B cell (primary cell): ENCODE measurements around the gene ZNF776. TPM values are rescaled to one million over a fixed set of nuclear protein-coding genes. Genes with fewer than 3 reads are reported as not detected.

ENCODE experiments used
- ATAC-seq: fragments of 200-7000 bp; cut with Tn5 transposase; one replicate; pipeline ENCODE4 v1.10.0; 2021; ENCODE audit warnings: low read depth, mild to moderate bottlenecking, moderate number of reproducible peaks, moderate library complexity
- CTCF ChIA-PET: fragments of 350-600 bp; sonication (Branson Sonifier 250); formaldehyde crosslinking; loops from one replicate; lab custom pipeline; 2021; ENCODE audit warnings: antibody characterized with exemption, inconsistent platforms; lab: Charles Lee
- POLR2A ChIA-PET: fragments of 350-600 bp; sonication (Branson Sonifier 250); formaldehyde crosslinking; loops from one replicate; lab custom pipeline; 2021; ENCODE audit warnings: antibody characterized with exemption; lab: Charles Lee
- DNase-seq: peaks from one replicate; pipeline ENCODE4 v3.0.0; 2013
- H2AFZ ChIP-seq: 2 replicates; pipeline ENCODE4 v1.6.1; 2012; ENCODE audit warnings: mild to moderate bottlenecking, low read depth, low read length; ENCODE audit not compliant: insufficient read depth, poor library complexity, severe bottlenecking
- H3K27ac ChIP-seq, 2 donors: 1 replicate in 1 of 2; 2 replicates in 1 of 2; pipeline ENCODE4 v1.5.1; 2012 to 2013; ENCODE audit warnings: low read length in 2 of 2, mild to moderate bottlenecking in 2 of 2, moderate library complexity in 1 of 2
- H3K27me3 ChIP-seq, 4 experiments: fragments of 200-600 bp in 1 of 4; sonication (generic) in 1 of 4; replicated peaks in 1 of 4; 1 replicate in 2 of 4; 2 replicates in 2 of 4; pipeline versions ENCODE4 v1.6.1 to v1.7.0; 2013 to 2016; ENCODE audit warnings: low read length in 3 of 4, mild to moderate bottlenecking in 2 of 4, mixed read lengths in 1 of 4, moderate library complexity in 1 of 4; ENCODE audit not compliant: insufficient read depth in 4 of 4, control insufficient read depth in 3 of 4; ENCODE audit errors: control extremely low read depth in 1 of 4
- H3K36me3 ChIP-seq, 2 experiments: replicated peaks in 1 of 2; 1 replicate in 1 of 2; 2 replicates in 1 of 2; pipeline versions ENCODE4 v1.6.1 to v1.7.1; 2013; ENCODE audit warnings: low read length in 1 of 2; ENCODE audit not compliant: insufficient read depth in 2 of 2, control insufficient read depth in 1 of 2; ENCODE audit errors: control extremely low read depth in 1 of 2, extremely low read depth in 1 of 2
- H3K4me1 ChIP-seq, 2 donors: fragments of 200-600 bp in 1 of 2; sonication (generic) in 1 of 2; 1 replicate in 1 of 2; 2 replicates in 1 of 2; pipeline versions ENCODE4 v1.5.1 to v1.6.1; 2013 to 2017; ENCODE audit warnings: low read length in 2 of 2; ENCODE audit not compliant: control insufficient read depth in 2 of 2, insufficient read depth in 2 of 2
- H3K4me2 ChIP-seq: replicated peaks from 2 replicates; pipeline ENCODE3; 2012; ENCODE audit warnings: mild to moderate bottlenecking, low read depth, low read length; ENCODE audit not compliant: poor library complexity, severe bottlenecking
- H3K4me3 ChIP-seq, 5 experiments: fragments of 200-600 bp in 1 of 5; sonication (generic) in 1 of 5; 1 replicate in 3 of 5; 2 replicates in 2 of 5; pipeline versions ENCODE4 v1.5.1 to v1.7.0; 2011 to 2016; ENCODE audit warnings: low read length in 4 of 5, mild to moderate bottlenecking in 4 of 5, low read depth in 2 of 5, control low read depth in 1 of 5, moderate library complexity in 1 of 5; ENCODE audit not compliant: insufficient read depth in 1 of 5; ENCODE audit errors: control extremely low read depth in 1 of 5, extremely low read depth in 1 of 5
- H3K79me2 ChIP-seq: fragments of 200-600 bp; sonication (generic); one replicate; pipeline ENCODE4 v1.6.0; 2016; ENCODE audit warnings: low read length; ENCODE audit not compliant: control insufficient read depth, insufficient read depth
- H3K9ac ChIP-seq: fragments of 200-600 bp; sonication (generic); 2 replicates; pipeline ENCODE4 v1.6.1; 2017; ENCODE audit warnings: mild to moderate bottlenecking, low read length, moderate library complexity
- H3K9me3 ChIP-seq, 3 donors: one replicate each; pipeline versions ENCODE4 v1.6.1 to v1.7.1; 2013; ENCODE audit warnings: low read length in 2 of 3; ENCODE audit not compliant: control insufficient read depth in 2 of 3, insufficient read depth in 1 of 3; ENCODE audit errors: control extremely low read depth in 1 of 3
- H4K20me1 ChIP-seq: 2 replicates; pipeline ENCODE4 v1.6.0; 2012; ENCODE audit warnings: mild to moderate bottlenecking, low read length; ENCODE audit not compliant: insufficient read depth, control insufficient read depth, poor library complexity, severe bottlenecking
- H3K27ac Mint-ChIP-seq: one replicate; pipeline ENCODE4 v1.8.0; 2021; ENCODE audit warnings: mixed read lengths
- H3K27me3 Mint-ChIP-seq: one replicate; pipeline ENCODE4 v1.8.0; 2021; ENCODE audit warnings: mixed read lengths
- H3K4me1 Mint-ChIP-seq: one replicate; pipeline ENCODE4 v1.8.0; 2021; ENCODE audit warnings: mixed read lengths
- H3K4me3 Mint-ChIP-seq: one replicate; pipeline ENCODE4 v1.8.0; 2021; ENCODE audit warnings: mixed read lengths
- H3K9me3 Mint-ChIP-seq: one replicate; pipeline ENCODE4 v1.8.0; 2022; ENCODE audit warnings: mixed read lengths; ENCODE audit not compliant: insufficient read depth
- CTCF ChIP-seq: fragments of 200-600 bp; IDR thresholded peaks from one replicate; pipeline ENCODE4 v1.8.0; 2022; ENCODE audit warnings: antibody characterized with exemption, mild to moderate bottlenecking
- EZH2 ChIP-seq: IDR thresholded peaks from 2 replicates; pipeline ENCODE4 v1.6.1; 2012; ENCODE audit warnings: borderline replicate concordance, low read depth, mild to moderate bottlenecking, moderate library complexity, low read length; ENCODE audit not compliant: insufficient read depth, poor library complexity, severe bottlenecking
- WGBS: methylation state at CpG from one replicate; pipeline ENCODE4 v1.1.5; 2013; ENCODE audit warnings: missing lambda C conversion rate; ENCODE audit not compliant: insufficient coverage; 5-methylcytosine and 5-hydroxymethylcytosine counted together
- intact Hi-C: fragments of 100-400 bp; cut with micrococcal nuclease; formaldehyde crosslinking; loops from one replicate; pipeline ENCODE4 v1.10.0; 2022
- polyA plus RNA-seq: library from polyadenylated mRNA; depleted of rRNA; stranded (reverse); fragments of >200 nt; gene quantifications from 2 replicates; pipeline ENCODE4 v1.2.3, GENCODE V29; 2012
- total RNA-seq, 2 donors: library from RNA; stranded (reverse); fragments of 120-200 nt in 1 of 2; gene quantifications; 1 replicate in 1 of 2; 2 replicates in 1 of 2; pipeline versions ENCODE4 v1.2.3 to v1.2.4, GENCODE V29; 2013 to 2022

The ZNF776 gene
- total and polyA plus RNA-seq, 2 donors (not counting 1 experiment from before 2014, with no cell fraction given) = 15.6 to 47.5 TPM

- no peak for DNase-seq
- 94% methylated on average over 4 of the region's 10 CpGs for WGBS
- POLR2A ChIA-PET = no interaction called here
- no peak overlapping the region for H2AFZ ChIP-seq
- H3K4me2 ChIP-seq = no peak overlapping the region
- peaks cover 87% of the 10 kb centered on the region for H3K79me2 ChIP-seq
- H3K27ac ChIP-seq = no peak overlapping the region
- peaks cover 11 to 63% of the 10 kb centered on the region in 2 experiments for H3K36me3 ChIP-seq
- no peak for ATAC-seq
- H3K9ac ChIP-seq = no peak overlapping the region
- intact Hi-C loops = no loop called here
- no peak overlapping the region for H3K27ac Mint-ChIP-seq
- TF ChIP-seq EZH2 (no peak), CTCF (no peak)
- peaks cover 0 to 56% (median 34%) of the 10 kb centered on the region in 3 donors for H3K9me3 ChIP-seq
- CTCF ChIA-PET = no interaction called here
- peaks cover 8 to 21% of the 10 kb centered on the region in 2 donors for H3K4me1 ChIP-seq
- H3K9me3 Mint-ChIP-seq = peaks cover 14% of the 10 kb centered on the region
- H3K4me3 ChIP-seq = peak overlapping the region in 1 of 5 experiments; percentile 26
- H3K4me3 Mint-ChIP-seq = no peak overlapping the region
- peaks cover 22% of the 10 kb centered on the region for H3K4me1 Mint-ChIP-seq
- H3K27me3 Mint-ChIP-seq = no peaks in the 10 kb centered on the region
- H3K27me3 ChIP-seq = no peaks in the 10 kb centered on the region
- peaks cover 21% of the 10 kb centered on the region for H4K20me1 ChIP-seq
Measured at GRCh38 chr19:57779220-57779845, 32.7 kb downstream of the ZNF776 start.

- peaks cover 13% of the 10 kb centered on the region for H4K20me1 ChIP-seq
- CTCF ChIA-PET = no interaction called here
- no peaks in the 10 kb centered on the region for H3K27me3 ChIP-seq
- H3K4me3 Mint-ChIP-seq = no peak overlapping the region
- no peak for ATAC-seq
- POLR2A ChIA-PET = no interaction called here
- no peak overlapping the region for H2AFZ ChIP-seq
- no peak overlapping the region for H3K4me3 ChIP-seq
- 95% methylated on average over 38 of the region's 38 CpGs for WGBS
- intact Hi-C loops = no loop called here
- H3K27ac ChIP-seq = no peak overlapping the region
- TF ChIP-seq CTCF (no peak), EZH2 (no peak)
- no peaks in the 10 kb centered on the region for H3K4me1 ChIP-seq
- H3K79me2 ChIP-seq = peaks cover 72% of the 10 kb centered on the region
- peaks cover 9% of the 10 kb centered on the region for H3K4me1 Mint-ChIP-seq
- peaks cover 0 to 49% (median 3%) of the 10 kb centered on the region in 3 donors for H3K9me3 ChIP-seq
- no peak overlapping the region for H3K4me2 ChIP-seq
- H3K9ac ChIP-seq = no peak overlapping the region
- peaks cover 0 to 18% of the 10 kb centered on the region in 2 experiments for H3K36me3 ChIP-seq
- DNase-seq = no peak
- peaks cover 7% of the 10 kb centered on the region for H3K9me3 Mint-ChIP-seq
- H3K27me3 Mint-ChIP-seq = no peaks in the 10 kb centered on the region
- H3K27ac Mint-ChIP-seq = no peak overlapping the region
Measured at GRCh38 chr19:57786286-57786685, 39.7 kb downstream of the ZNF776 start.
